Globus pallidus (tissue), 1 donor: ENCODE results near the gene LCE1B.

Source experiments
- DNase-seq: peaks from one replicate; pipeline ENCODE4 v3.0.0-alpha.2; 2015; ENCODE audit warnings: low spot score

The LCE1B gene

GRCh38 chr1:152861374-152861773 lies 49.6 kb downstream of the LCE1B start:
- DNase-seq, result no peak
